HAP-1 (cell line): Measurements from ENCODE around the gene KIF2B.

Experiments
- DNase-seq, 2 experiments: peaks; one replicate each; pipeline ENCODE4 v3.0.0-alpha.2; 2016 to 2020; ENCODE audit warnings: low spot score in 2 of 2
- H3K27me3 ChIP-seq: fragments of 250-450 bp; sonication (Bioruptor Pico); 2 replicates; pipeline ENCODE4 v1.5.1; 2020; ENCODE audit warnings: low read depth, mild to moderate bottlenecking, moderate library complexity
- H3K36me3 ChIP-seq: fragments of 250-450 bp; sonication (Bioruptor Pico); replicated peaks from 2 replicates; pipeline ENCODE4 v1.5.1; 2020; ENCODE audit warnings: mild to moderate bottlenecking
- H3K4me1 ChIP-seq: fragments of 250-450 bp; sonication (Bioruptor Pico); 2 replicates; pipeline ENCODE4 v1.5.1; 2020; ENCODE audit warnings: mild to moderate bottlenecking
- H3K4me3 ChIP-seq: fragments of 250-450 bp; sonication (Bioruptor Pico); 2 replicates; pipeline ENCODE4 v1.5.1; 2020; ENCODE audit warnings: mild to moderate bottlenecking, moderate library complexity
- H3K9me3 ChIP-seq: fragments of 250-450 bp; sonication (Bioruptor Pico); 2 replicates; pipeline ENCODE4 v1.5.1; 2020; ENCODE audit warnings: mild to moderate bottlenecking, moderate library complexity
- in situ Hi-C: fragments of 300-500 bp; cut with MboI; formaldehyde crosslinking; loops from 3 replicates; pipeline ENCODE4 v1.14.3; 2020; ENCODE audit warnings: low sequenced_read_pairs, inconsistent platforms, mixed read lengths

The KIF2B gene

DNA sequence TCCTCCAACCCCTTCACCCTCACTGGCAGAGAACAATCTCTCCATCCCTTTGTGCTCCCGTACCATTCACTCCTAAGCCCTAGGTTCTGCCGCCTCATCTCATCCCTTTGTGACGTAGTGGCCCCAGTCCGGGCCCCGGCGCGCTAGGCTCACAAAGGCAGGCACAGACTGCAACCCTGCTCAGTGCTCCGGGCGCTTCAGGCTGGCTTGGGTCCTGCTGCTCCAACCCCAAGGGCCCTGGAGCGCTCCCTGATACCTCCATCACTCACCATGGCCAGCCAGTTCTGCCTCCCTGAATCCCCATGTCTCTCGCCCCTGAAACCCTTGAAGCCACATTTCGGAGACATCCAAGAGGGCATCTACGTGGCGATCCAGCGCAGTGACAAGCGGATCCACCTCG lies at the start of gene KIF2B:
Gene KIF2B (plus strand): TSS at position 164 of the 400 bp plus-strand sequence. CDS start 107 bp downstream, at position 271.
- no peaks in the 10 kb centered on the region for H3K27me3 ChIP-seq
- in situ Hi-C loops: no loop called here
- no peaks in the 10 kb centered on the region for H3K9me3 ChIP-seq
- H3K36me3 ChIP-seq: no peaks in the 10 kb centered on the region
- no peak within 1 kb of the TSS for H3K4me3 ChIP-seq
- no peak for DNase-seq
- no peaks in the 10 kb centered on the region for H3K4me1 ChIP-seq

- Histone ChIP-seq H3K36me3 (no peaks in the 10 kb centered on the region), H3K4me3 (no peak overlapping the region), H3K27me3 (no peaks in the 10 kb centered on the region), H3K4me1 (no peaks in the 10 kb centered on the region), H3K9me3 (no peaks in the 10 kb centered on the region)
- no peak for DNase-seq
- in situ Hi-C loops: no loop called here
Measured at GRCh38 chr17:53780320-53780719, 42.4 kb upstream of the KIF2B start.

DNA sequence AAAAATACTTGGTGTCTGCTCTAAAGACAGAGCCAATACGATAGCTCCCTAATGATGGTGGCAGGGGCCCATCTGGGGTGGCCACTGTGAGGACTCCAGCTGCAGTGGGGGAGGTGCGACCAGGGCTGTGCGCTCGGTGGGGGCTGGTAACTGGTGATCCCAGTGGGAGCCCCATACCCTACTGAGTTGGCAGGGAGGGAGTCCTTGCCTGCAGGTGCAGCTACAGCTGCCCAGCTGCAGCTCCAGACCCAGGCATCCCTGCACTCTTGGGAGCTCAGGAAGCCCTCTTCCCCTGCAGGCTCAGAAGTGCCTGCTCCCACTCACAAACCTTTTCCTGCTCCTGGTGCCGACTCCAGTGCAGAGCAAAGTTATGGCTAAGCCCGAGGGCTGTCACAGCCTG lies 31.2 kb upstream of the KIF2B start:
- Histone ChIP-seq H3K9me3 (no peaks in the 10 kb centered on the region), H3K4me1 (no peaks in the 10 kb centered on the region), H3K27me3 (no peaks in the 10 kb centered on the region), H3K4me3 (no peak overlapping the region), H3K36me3 (no peaks in the 10 kb centered on the region)
- in situ Hi-C loops: no loop called here
- no peak for DNase-seq

DNA sequence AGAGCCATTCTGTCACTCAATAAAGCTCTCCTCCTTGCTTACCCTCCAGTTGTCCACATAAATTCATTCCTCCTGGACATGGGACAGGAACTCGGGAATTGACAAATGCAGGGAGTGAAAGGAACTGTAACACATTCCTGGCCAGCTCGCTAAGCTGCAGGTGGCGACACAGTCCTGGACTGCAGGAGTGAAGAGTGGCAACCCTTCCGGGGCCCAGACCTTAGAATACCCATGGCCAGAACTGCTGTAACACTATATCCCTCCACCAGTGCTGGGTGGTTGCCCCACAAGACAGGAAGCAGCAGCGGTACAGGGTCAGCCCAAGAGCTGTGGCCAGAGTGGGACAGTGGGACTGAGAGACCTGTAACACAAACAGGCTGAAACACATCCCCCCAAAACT lies 30.3 kb upstream of the KIF2B start:
- Histone ChIP-seq H3K36me3 (no peaks in the 10 kb centered on the region), H3K4me1 (no peaks in the 10 kb centered on the region), H3K27me3 (no peaks in the 10 kb centered on the region), H3K9me3 (no peaks in the 10 kb centered on the region), H3K4me3 (no peak overlapping the region)
- in situ Hi-C loops: no loop called here
- DNase-seq: no peak

- no peaks in the 10 kb centered on the region for H3K27me3 ChIP-seq
- in situ Hi-C loops: no loop called here
- no peaks in the 10 kb centered on the region for H3K9me3 ChIP-seq
- no peak overlapping the region for H3K4me3 ChIP-seq
- no peak for DNase-seq
- H3K36me3 ChIP-seq: no peaks in the 10 kb centered on the region
- no peaks in the 10 kb centered on the region for H3K4me1 ChIP-seq
Measured at GRCh38 chr17:53792997-53793396, 29.7 kb upstream of the KIF2B start.

DNA sequence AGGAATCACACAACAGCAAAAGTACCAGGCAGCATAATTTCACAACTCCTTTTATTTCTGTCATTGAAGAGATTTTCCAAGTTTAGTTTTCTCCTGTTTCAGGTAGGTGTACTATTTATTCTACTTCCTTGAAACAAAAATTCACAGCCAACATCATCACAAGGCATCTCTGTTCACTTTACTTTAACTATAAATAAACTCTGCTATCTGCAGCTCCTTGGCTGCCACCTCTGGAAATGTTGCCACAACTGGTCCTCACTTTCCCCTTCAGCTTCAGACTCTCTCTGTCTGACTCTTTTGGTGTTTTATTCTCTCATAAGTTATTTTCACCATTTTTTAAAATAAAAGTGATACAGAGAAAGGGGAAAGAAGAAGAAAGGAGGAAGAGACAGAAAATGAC lies 27.9 kb upstream of the KIF2B start:
- DNase-seq: no peak

GRCh38 chr17:53796642-53797041 lies 26.1 kb upstream of the KIF2B start:
- no peak for DNase-seq
- Histone ChIP-seq H3K9me3 (no peaks in the 10 kb centered on the region), H3K27me3 (no peaks in the 10 kb centered on the region), H3K4me1 (no peaks in the 10 kb centered on the region), H3K36me3 (no peaks in the 10 kb centered on the region), H3K4me3 (no peak overlapping the region)
- in situ Hi-C loops: no loop called here

More for the DNA sequence above, 27.9 kb upstream of the KIF2B start:
- Histone ChIP-seq H3K36me3 (no peaks in the 10 kb centered on the region), H3K9me3 (no peaks in the 10 kb centered on the region), H3K4me3 (no peak overlapping the region), H3K27me3 (no peaks in the 10 kb centered on the region), H3K4me1 (no peaks in the 10 kb centered on the region)
- in situ Hi-C loops: no loop called here

GRCh38 chr17:53797501-53797900 lies 25.2 kb upstream of the KIF2B start:
- no peak for DNase-seq
- no peaks in the 10 kb centered on the region for H3K27me3 ChIP-seq
- no peaks in the 10 kb centered on the region for H3K36me3 ChIP-seq
- H3K9me3 ChIP-seq: no peaks in the 10 kb centered on the region
- no peaks in the 10 kb centered on the region for H3K4me1 ChIP-seq
- no peak overlapping the region for H3K4me3 ChIP-seq
- in situ Hi-C loops: no loop called here

GRCh38 chr17:53804437-53804836 lies 18.3 kb upstream of the KIF2B start:
- no peaks in the 10 kb centered on the region for H3K36me3 ChIP-seq
- H3K4me1 ChIP-seq: no peaks in the 10 kb centered on the region
- in situ Hi-C loops: no loop called here
- no peak for DNase-seq
- H3K4me3 ChIP-seq: no peak overlapping the region
- H3K27me3 ChIP-seq: no peaks in the 10 kb centered on the region
- no peaks in the 10 kb centered on the region for H3K9me3 ChIP-seq

- Histone ChIP-seq H3K4me3 (no peak overlapping the region), H3K4me1 (no peaks in the 10 kb centered on the region), H3K36me3 (no peaks in the 10 kb centered on the region), H3K9me3 (no peaks in the 10 kb centered on the region), H3K27me3 (no peaks in the 10 kb centered on the region)
- in situ Hi-C loops: no loop called here
- DNase-seq: no peak
Measured at GRCh38 chr17:53806473-53806872, 16.3 kb upstream of the KIF2B start.

DNA sequence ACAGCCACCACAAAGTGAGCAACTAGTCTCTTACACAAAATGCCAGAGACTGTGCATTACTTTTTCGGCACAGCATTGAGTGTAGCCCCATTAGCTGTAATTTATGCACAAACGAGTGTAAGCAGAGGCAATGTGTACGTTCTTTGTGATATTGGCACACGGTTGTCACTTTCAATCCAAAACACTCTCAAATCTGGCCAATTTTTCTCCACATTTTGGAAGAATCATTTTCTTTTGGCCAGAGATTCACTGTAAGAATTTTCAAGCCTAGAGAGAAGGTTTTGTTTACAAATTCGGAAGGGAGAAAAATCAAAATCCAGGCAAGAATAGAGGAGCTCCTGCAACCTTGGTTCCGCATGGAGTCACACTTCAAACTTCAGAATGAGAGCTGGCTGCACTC lies 15.4 kb upstream of the KIF2B start:
- no peak for DNase-seq
- H3K4me3 ChIP-seq: no peak overlapping the region
- no peaks in the 10 kb centered on the region for H3K36me3 ChIP-seq
- in situ Hi-C loops: no loop called here
- no peaks in the 10 kb centered on the region for H3K27me3 ChIP-seq
- no peaks in the 10 kb centered on the region for H3K4me1 ChIP-seq
- no peaks in the 10 kb centered on the region for H3K9me3 ChIP-seq

- Histone ChIP-seq H3K36me3 (no peaks in the 10 kb centered on the region), H3K27me3 (no peaks in the 10 kb centered on the region), H3K9me3 (no peaks in the 10 kb centered on the region), H3K4me3 (no peak overlapping the region), H3K4me1 (no peaks in the 10 kb centered on the region)
- in situ Hi-C loops: no loop called here
- no peak for DNase-seq
Measured at GRCh38 chr17:53818271-53818670, 4.5 kb upstream of the KIF2B start.

DNA sequence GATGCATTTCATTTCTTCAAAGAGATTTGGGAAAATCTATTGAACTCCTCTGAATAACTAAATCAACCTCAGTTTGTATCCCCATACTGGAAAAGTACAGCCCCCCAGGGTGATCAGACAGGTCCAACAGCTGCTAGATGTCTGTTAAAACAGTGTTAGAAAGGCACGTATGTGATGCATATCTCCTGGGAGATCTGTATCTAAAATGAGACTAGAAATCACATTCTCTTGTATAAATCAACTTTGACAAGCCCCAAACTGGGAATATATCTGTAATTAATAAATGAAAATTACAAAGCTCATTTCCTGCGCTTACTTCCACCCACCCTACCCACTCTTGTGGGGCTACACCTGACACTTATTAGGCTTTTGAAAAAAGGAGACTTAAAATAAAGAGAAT lies 3.8 kb upstream of the KIF2B start:
- in situ Hi-C loops: no loop called here
- Histone ChIP-seq H3K27me3 (no peaks in the 10 kb centered on the region), H3K4me3 (no peak overlapping the region)

DNA sequence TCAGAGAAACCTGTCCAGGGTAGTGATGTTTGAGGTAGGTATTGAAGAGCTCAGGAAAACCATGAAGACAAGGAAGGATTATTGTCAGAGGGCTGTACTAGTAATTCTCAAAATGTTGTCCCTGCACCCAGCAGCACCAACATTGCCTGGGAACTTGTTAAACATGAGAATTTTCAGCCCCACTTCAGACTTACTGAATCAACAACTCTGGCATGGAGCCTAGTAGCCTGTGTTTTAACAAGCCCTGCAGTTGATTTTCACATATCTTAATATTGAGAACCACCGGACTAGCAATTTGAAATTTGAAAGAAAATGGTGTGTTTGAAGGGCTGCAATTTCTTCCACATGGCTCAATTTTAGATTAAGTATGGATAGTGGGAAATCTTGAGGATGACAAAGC lies 2.8 kb upstream of the KIF2B start:
- in situ Hi-C loops: no loop called here
- Histone ChIP-seq H3K9me3 (no peaks in the 10 kb centered on the region), H3K27me3 (no peaks in the 10 kb centered on the region), H3K36me3 (no peaks in the 10 kb centered on the region), H3K4me3 (no peak overlapping the region), H3K4me1 (no peaks in the 10 kb centered on the region)
- DNase-seq: no peak

More for the DNA sequence above, 3.8 kb upstream of the KIF2B start:
- DNase-seq: no peak
- H3K4me1 ChIP-seq: no peaks in the 10 kb centered on the region
- H3K36me3 ChIP-seq: no peaks in the 10 kb centered on the region
- no peaks in the 10 kb centered on the region for H3K9me3 ChIP-seq

DNA sequence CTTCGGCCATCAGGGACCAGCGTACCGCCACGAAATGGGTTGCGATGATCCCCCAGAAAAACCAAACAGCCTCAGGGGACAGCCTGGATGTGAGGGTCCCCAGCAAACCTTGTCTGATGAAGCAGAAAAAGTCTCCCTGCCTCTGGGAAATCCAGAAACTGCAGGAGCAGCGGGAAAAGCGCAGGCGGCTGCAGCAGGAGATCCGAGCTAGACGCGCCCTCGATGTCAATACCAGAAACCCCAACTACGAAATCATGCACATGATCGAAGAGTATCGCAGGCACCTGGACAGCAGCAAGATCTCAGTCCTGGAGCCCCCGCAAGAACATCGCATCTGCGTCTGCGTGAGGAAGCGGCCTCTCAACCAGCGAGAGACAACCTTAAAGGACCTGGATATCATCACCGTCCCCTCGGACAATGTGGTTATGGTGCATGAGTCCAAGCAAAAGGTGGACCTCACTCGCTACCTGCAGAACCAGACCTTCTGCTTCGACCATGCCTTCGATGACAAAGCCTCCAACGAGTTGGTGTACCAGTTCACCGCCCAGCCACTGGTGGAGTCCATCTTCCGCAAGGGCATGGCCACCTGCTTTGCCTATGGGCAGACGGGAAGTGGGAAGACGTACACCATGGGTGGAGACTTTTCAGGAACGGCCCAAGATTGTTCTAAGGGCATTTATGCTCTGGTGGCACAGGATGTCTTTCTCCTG lies 769 bp downstream of the KIF2B start:
- Histone ChIP-seq H3K27me3 (no peaks in the 10 kb centered on the region), H3K4me1 (no peaks in the 10 kb centered on the region), H3K4me3 (no peak overlapping the region), H3K36me3 (no peaks in the 10 kb centered on the region), H3K9me3 (no peaks in the 10 kb centered on the region)
- in situ Hi-C loops: no loop called here
- no peak for DNase-seq
